Measurements from ENCODE around the gene CCL15. TPM values are rescaled to one million over a fixed set of nuclear protein-coding genes. Genes with fewer than 3 reads are reported as not detected.

CCL15 gene
- total RNA-seq, 3 donors from 2014 or later: 19.8 to 79.4 (median 59.7) TPM

GRCh38 chr17:35972945-35973332 is 28.4 kb downstream of the CCL15 start:
- intact Hi-C loops (cut with DNase I, micrococcal nuclease): loop anchor here in 1 of 2 donors (10.0 kb wide), 2 partner anchors 102 to 172 kb away; no protein-coding TSS in a partner anchor
- DNase-seq: no peak
- ATAC-seq: peak; percentile 37

GRCh38 chr17:35972535-35972934 is 28.8 kb downstream of the CCL15 start:
- Histone ChIP-seq H3K36me3 (ENCODE audit: low read depth) (no peaks in the 10 kb centered on the region), H3K9me3 (no peaks in the 10 kb centered on the region), H3K4me1 (ENCODE audit: low read depth) (peaks cover 14% of the 10 kb centered on the region), H3K4me3 (no peak overlapping the region)
- TF ChIP-seq, protein P1, sequence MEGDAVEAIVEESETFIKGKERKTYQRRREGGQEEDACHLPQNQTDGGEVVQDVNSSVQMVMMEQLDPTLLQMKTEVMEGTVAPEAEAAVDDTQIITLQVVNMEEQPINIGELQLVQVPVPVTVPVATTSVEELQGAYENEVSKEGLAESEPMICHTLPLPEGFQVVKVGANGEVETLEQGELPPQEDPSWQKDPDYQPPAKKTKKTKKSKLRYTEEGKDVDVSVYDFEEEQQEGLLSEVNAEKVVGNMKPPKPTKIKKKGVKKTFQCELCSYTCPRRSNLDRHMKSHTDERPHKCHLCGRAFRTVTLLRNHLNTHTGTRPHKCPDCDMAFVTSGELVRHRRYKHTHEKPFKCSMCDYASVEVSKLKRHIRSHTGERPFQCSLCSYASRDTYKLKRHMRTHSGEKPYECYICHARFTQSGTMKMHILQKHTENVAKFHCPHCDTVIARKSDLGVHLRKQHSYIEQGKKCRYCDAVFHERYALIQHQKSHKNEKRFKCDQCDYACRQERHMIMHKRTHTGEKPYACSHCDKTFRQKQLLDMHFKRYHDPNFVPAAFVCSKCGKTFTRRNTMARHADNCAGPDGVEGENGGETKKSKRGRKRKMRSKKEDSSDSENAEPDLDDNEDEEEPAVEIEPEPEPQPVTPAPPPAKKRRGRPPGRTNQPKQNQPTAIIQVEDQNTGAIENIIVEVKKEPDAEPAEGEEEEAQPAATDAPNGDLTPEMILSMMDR (IDR thresholded peaks at IDR 0.05): no peak
- intact Hi-C loops (cut with DNase I, micrococcal nuclease): loop anchor here in 1 of 2 donors (10.0 kb wide), 2 partner anchors 102 to 172 kb away; no protein-coding TSS in a partner anchor
- DNase-seq (no peak), ATAC-seq (no peak)

More at GRCh38 chr17:35972945-35973332, 28.4 kb downstream of the CCL15 start:
- Histone ChIP-seq H3K4me3 (no peak overlapping the region), H3K4me1 (ENCODE audit: low read depth) (peaks cover 14% of the 10 kb centered on the region), H3K36me3 (ENCODE audit: low read depth) (no peaks in the 10 kb centered on the region), H3K9me3 (no peaks in the 10 kb centered on the region)
- TF ChIP-seq, protein P1 (IDR thresholded peaks at IDR 0.05): no peak

GRCh38 chr17:35972066-35972465 is 29.3 kb downstream of the CCL15 start:
- no peaks in the 10 kb centered on the region for H3K9me3 ChIP-seq
- TF ChIP-seq, protein P1 (IDR thresholded peaks at IDR 0.05): no peak
- H3K36me3 ChIP-seq (ENCODE audit: low read depth): no peaks in the 10 kb centered on the region
- no peak for DNase-seq
- no peak for ATAC-seq
- H3K4me3 ChIP-seq: no peak overlapping the region
- intact Hi-C loops (cut with DNase I, micrococcal nuclease): loop anchor here in 1 of 2 donors (10.0 kb wide), 2 partner anchors 103 to 173 kb away; no protein-coding TSS in a partner anchor
- H3K4me1 ChIP-seq (ENCODE audit: low read depth): peaks cover 14% of the 10 kb centered on the region

DNA sequence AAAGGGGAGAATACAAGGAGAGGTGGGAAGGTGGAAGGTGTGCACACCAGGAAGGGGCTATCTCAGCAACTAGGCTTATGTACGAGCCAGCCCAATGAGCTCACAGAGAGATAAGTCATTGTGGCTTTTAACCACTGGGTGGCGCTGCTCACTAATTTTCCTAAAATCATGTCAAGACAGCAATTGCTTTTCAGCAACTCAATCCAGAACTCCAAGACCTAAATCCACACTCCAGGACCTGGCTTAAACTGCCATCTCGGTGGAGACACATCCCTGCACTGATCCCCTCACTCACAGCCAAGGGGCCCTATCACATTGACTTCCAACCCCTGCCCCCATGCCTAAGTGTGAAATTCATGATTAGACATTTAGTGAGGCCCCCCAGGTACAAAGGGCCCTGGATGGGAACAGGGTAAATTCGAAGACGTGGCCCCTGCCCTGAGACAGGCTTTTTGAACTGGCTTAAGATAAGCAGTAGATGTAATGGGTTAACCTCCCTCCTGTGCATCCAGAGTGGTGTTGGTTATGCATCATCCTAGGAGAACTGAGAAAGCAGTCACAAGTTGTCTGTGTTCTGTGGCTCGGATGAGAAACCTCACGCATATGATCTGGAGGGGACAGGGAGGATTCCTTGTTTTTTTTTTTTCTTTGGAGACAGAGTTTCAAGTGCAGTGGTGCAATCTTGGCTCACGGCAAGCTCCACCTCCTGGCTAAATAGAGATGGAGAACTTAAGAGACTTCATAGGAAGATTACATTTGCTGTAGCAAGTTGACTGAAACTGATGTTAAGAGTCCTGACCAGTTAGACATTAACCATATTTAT is 31.6 kb downstream of the CCL15 start:
- H3K4me1 ChIP-seq (ENCODE audit: low read depth): peaks cover 12% of the 10 kb centered on the region
- no peak overlapping the region for H3K4me3 ChIP-seq
- DNase-seq (peak in 2 of 3 donors; percentile 59 to 93), ATAC-seq (peak; percentile 88)
- intact Hi-C loops (cut with DNase I, micrococcal nuclease): loop anchor here in 1 of 2 donors (10.0 kb wide), 2 partner anchors 105 to 175 kb away; no protein-coding TSS in a partner anchor
- no peaks in the 10 kb centered on the region for H3K9me3 ChIP-seq
- H3K36me3 ChIP-seq (ENCODE audit: low read depth): no peaks in the 10 kb centered on the region
- TF ChIP-seq, protein P1 (IDR thresholded peaks at IDR 0.05): peak; percentile 51

- H3K4me1 ChIP-seq (ENCODE audit: low read depth): peaks cover 10% of the 10 kb centered on the region
- TF ChIP-seq, protein P1 (IDR thresholded peaks at IDR 0.05): no peak
- DNase-seq (no peak), ATAC-seq (no peak)
- H3K9me3 ChIP-seq: no peaks in the 10 kb centered on the region
- no peaks in the 10 kb centered on the region for H3K36me3 ChIP-seq (ENCODE audit: low read depth)
- no peak overlapping the region for H3K4me3 ChIP-seq
- intact Hi-C loops (cut with DNase I, micrococcal nuclease): no loop called here
Measured at GRCh38 chr17:35968520-35969054, 32.8 kb downstream of the CCL15 start.

Measured in mucosa of descending colon (tissue), 3 donors.